Adrenal gland (tissue), 5 donors: ENCODE results near the gene LY6G6C.

Experiments
- CTCF ChIP-seq, 6 experiments: fragments of 450-650 bp in 4 of 6; fragments of 200-600 bp in 2 of 6; sonication (generic) in 1 of 6; IDR thresholded peaks; 1 replicate in 5 of 6; 2 replicates in 1 of 6; pipeline versions ENCODE4 v1.5.1 to v1.8.0; 2016 to 2021; ENCODE audit warnings: antibody characterized with exemption in 6 of 6, mild to moderate bottlenecking in 2 of 6, moderate library complexity in 1 of 6
- POLR2A ChIP-seq, 2 donors: fragments of 450-650 bp; IDR thresholded peaks; one replicate each; pipeline ENCODE4 v1.6.1; 2017; ENCODE audit warnings: antibody characterized with exemption in 2 of 2, mild to moderate bottlenecking in 2 of 2, moderate library complexity in 1 of 2
- donor health status: DM: no; HTN: no; CAD: no.

DNA sequence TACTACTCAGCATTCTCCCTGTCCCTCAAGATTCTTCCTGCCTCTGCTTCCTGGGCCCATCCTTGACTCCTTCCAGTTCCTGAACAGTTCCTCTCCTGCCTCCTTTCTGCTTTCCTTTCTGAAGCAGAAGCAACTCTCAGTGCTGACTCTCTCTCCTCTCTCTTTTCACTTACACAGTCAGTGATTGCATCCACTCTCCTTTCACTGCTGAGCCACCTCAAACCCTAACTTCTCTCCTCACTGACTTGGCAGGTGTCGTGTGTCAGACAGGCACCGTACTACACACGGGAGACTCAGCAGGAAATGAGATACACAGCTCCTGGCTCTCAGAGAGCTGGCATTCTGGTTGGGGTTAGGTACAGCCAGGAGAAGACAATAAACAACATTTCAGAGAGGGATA lies 24.0 kb downstream of the LY6G6C start:
- no peak for TF ChIP-seq CTCF (IDR thresholded peaks at IDR 0.05)
- no peak for TF ChIP-seq POLR2A (IDR thresholded peaks at IDR 0.05)
